Mesothelial cell of epicardium (in vitro differentiated cells): Measurements from ENCODE around the gene OBSCN. TPM values are rescaled to one million over a fixed set of nuclear protein-coding genes. Genes with fewer than 3 reads are reported as not detected.

ENCODE experiments used
- DNase-seq, 2 experiments: peaks; one replicate each; pipeline ENCODE4 v3.0.0; 2021; ENCODE audit warnings: low spot score in 2 of 2; ENCODE audit not compliant: unreplicated experiment in 2 of 2
- H3K27ac Mint-ChIP-seq: 2 replicates; pipeline ENCODE4 v1.8.0; 2021; ENCODE audit warnings: mixed read lengths
- H3K27me3 Mint-ChIP-seq: 2 replicates; pipeline ENCODE4 v1.8.0; 2021; ENCODE audit warnings: low read depth, mixed read lengths
- H3K36me3 Mint-ChIP-seq: 2 replicates; pipeline ENCODE4 v1.8.0; 2021; ENCODE audit warnings: mixed read lengths
- H3K4me1 Mint-ChIP-seq: 2 replicates; pipeline ENCODE4 v1.8.0; 2021; ENCODE audit warnings: mixed read lengths
- H3K4me3 Mint-ChIP-seq: 2 replicates; pipeline ENCODE4 v1.8.0; 2021; ENCODE audit warnings: mild to moderate bottlenecking, moderate library complexity, mixed read lengths
- H3K9me3 Mint-ChIP-seq: 2 replicates; pipeline ENCODE4 v1.8.0; 2021; ENCODE audit warnings: mixed read lengths
- total RNA-seq: library from RNA; stranded (reverse); gene quantifications from 3 replicates; pipeline ENCODE4 v1.2.1, GENCODE V29; 2021
- TF ChIP-seq, protein P1 (sequence below): fragments of 200-600 bp; sonication (generic); IDR thresholded peaks from one replicate; pipeline ENCODE4 v1.5.0; 2021; ENCODE audit warnings: antibody characterized with exemption; ENCODE audit not compliant: unreplicated experiment

OBSCN gene
- total RNA-seq, 1 donor from 2014 or later = 113 TPM

DNA sequence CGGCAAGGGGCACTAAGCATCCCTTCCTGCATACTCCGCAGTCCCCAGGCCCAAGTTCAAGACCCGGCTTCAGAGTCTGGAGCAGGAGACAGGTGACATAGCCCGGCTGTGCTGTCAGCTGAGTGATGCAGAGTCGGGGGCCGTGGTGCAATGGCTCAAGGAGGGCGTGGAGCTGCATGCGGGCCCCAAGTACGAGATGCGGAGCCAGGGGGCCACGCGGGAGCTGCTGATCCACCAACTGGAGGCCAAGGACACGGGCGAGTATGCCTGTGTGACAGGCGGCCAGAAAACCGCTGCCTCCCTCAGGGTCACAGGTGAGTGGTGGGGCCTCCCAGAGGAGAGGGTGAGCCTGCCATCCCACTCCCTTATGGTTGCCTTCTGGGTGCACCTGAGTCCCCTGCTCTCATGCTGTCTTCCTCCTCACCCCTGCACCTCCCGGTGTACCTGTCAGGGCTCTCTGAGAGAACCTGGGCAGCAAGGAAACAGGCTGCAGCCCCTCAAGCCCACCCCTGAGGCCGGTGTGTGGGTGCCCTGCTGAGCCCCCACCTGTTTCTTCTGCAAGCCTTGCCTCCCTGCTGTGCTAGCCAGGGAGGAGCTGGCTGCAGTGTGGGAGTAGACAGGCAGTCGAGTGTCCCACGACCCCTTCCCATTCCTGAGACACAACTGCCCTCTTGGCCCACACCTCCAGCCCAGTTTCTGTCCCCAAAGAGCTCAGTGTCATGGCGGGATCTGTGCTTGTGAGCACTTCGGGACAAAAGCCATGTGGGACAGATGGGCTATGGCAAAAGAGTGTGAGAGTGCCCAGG lies 99.6 kb downstream of the OBSCN start:
- Mint-ChIP-seq H3K27ac (no peak overlapping the region), H3K36me3 (peaks cover 35% of the 10 kb centered on the region), H3K4me1 (no peaks in the 10 kb centered on the region), H3K27me3 (no peaks in the 10 kb centered on the region), H3K9me3 (peaks cover 11% of the 10 kb centered on the region), H3K4me3 (no peak overlapping the region)
- TF ChIP-seq, protein P1, sequence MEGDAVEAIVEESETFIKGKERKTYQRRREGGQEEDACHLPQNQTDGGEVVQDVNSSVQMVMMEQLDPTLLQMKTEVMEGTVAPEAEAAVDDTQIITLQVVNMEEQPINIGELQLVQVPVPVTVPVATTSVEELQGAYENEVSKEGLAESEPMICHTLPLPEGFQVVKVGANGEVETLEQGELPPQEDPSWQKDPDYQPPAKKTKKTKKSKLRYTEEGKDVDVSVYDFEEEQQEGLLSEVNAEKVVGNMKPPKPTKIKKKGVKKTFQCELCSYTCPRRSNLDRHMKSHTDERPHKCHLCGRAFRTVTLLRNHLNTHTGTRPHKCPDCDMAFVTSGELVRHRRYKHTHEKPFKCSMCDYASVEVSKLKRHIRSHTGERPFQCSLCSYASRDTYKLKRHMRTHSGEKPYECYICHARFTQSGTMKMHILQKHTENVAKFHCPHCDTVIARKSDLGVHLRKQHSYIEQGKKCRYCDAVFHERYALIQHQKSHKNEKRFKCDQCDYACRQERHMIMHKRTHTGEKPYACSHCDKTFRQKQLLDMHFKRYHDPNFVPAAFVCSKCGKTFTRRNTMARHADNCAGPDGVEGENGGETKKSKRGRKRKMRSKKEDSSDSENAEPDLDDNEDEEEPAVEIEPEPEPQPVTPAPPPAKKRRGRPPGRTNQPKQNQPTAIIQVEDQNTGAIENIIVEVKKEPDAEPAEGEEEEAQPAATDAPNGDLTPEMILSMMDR = no peak
- DNase-seq = peak; percentile 16 to 36

- Mint-ChIP-seq H3K4me3 (no peak overlapping the region), H3K4me1 (no peaks in the 10 kb centered on the region), H3K27me3 (no peaks in the 10 kb centered on the region), H3K27ac (no peak overlapping the region), H3K9me3 (peaks cover 11% of the 10 kb centered on the region), H3K36me3 (peaks cover 35% of the 10 kb centered on the region)
- TF ChIP-seq, protein P1 = no peak
- peak in 1 of 2 experiments; percentile 28 for DNase-seq
Measured at GRCh38 chr1:228308085-228308601, 100.3 kb downstream of the OBSCN start.

GRCh38 chr1:228308628-228309325 lies 100.9 kb downstream of the OBSCN start:
- TF ChIP-seq, protein P1 = no peak
- Mint-ChIP-seq H3K9me3 (peaks cover 11% of the 10 kb centered on the region), H3K27me3 (no peaks in the 10 kb centered on the region), H3K4me3 (no peak overlapping the region), H3K4me1 (no peaks in the 10 kb centered on the region), H3K27ac (no peak overlapping the region), H3K36me3 (peaks cover 33% of the 10 kb centered on the region)
- peak in 1 of 2 experiments; percentile 31 for DNase-seq

DNA sequence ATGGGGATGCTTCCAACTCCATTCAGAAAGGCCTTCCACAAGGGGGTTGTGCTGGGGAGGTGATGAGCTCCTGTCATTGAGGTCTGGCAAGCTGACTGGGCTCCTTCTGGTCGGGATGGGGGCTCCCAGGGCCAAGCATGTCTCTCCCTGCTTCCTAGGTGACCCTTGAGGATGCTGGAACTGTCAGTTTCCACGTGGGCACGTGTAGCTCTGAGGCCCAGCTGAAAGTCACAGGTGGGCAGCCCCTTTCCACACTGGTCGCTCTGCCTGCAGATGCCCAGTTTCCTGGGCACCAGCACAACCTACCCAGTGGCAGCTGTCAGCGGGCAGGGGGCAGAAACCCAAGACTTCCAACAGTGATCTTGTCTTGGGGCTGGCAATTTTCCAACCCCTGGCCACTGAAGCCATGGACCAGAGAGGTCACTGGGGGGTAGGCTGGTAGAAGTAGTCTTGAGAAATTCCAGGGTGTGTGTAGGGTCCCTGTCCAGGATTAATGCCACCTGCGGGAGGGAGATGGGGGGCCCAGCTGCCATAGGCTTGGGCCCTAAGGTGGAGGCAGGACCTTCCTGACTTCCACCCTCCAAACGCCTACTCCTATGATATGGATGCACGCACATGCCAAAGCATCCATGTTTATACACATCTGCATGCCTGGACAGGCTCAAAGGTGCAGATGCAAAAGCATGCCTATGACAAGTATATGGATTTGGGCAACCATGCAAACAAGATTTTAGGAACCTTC lies 101.7 kb downstream of the OBSCN start:
- H3K36me3 Mint-ChIP-seq = peaks cover 27% of the 10 kb centered on the region
- peaks cover 11% of the 10 kb centered on the region for H3K9me3 Mint-ChIP-seq
- no peaks in the 10 kb centered on the region for H3K27me3 Mint-ChIP-seq
- H3K4me1 Mint-ChIP-seq = no peaks in the 10 kb centered on the region
- H3K27ac Mint-ChIP-seq = no peak overlapping the region
- TF ChIP-seq, protein P1 = no peak
- H3K4me3 Mint-ChIP-seq = no peak overlapping the region
- no peak for DNase-seq

DNA sequence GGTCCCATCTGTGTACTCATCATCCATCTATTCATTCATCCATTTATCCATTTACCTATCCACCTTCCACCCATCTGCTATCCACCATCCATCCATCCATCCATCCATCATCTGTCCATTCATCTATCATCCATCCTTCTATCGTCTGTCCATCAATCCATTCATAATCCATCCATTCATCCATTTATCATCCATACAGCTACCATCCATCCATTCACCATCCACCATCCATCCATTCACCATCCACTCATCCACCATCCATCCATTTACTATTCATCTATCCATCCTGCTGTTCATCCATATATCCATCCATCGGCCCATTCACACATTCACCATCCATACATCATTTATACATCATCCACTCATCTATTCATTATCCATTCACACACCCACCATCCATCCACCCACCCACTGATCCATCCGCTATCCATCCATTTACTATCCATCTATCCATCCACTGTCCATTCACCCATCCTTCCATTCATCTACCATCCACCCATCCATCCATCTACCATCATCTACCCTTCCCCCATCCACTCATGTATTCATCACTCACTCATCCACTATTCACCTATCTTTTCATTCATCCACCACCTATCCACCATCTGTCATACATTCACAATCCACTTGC lies 102.4 kb downstream of the OBSCN start:
- no peak for DNase-seq
- peaks cover 11% of the 10 kb centered on the region for H3K9me3 Mint-ChIP-seq
- TF ChIP-seq, protein P1 = no peak
- no peak overlapping the region for H3K4me3 Mint-ChIP-seq
- H3K36me3 Mint-ChIP-seq = peaks cover 24% of the 10 kb centered on the region
- H3K4me1 Mint-ChIP-seq = no peaks in the 10 kb centered on the region
- H3K27me3 Mint-ChIP-seq = no peaks in the 10 kb centered on the region
- H3K27ac Mint-ChIP-seq = no peak overlapping the region
